HCT116 (cell line): Measurements from ENCODE around the gene COX20. TPM values are rescaled to one million over a fixed set of nuclear protein-coding genes. Genes with fewer than 3 reads are reported as not detected.

Source experiments
- ATAC-seq: fragments of 200-7000 bp; cut with Tn5 transposase; 2 replicates; pipeline ENCODE4 v1.9.1; 2020; ENCODE audit warnings: mild to moderate bottlenecking, moderate library complexity
- BruUV-seq: library from RNA; stranded (reverse); fragments of 400-500 nt; replicated peaks from 2 replicates; lab custom pipeline; 2021; lab: Mats Ljungman, UMichigan
- CTCF ChIA-PET: fragments of 300-600 bp; sonication (Branson Sonifier 250); formaldehyde crosslinking; loops from one replicate; lab custom pipeline; 2021; ENCODE audit warnings: antibody characterized with exemption; lab: Charles Lee
- POLR2A ChIA-PET: fragments of 300-600, 350-600 bp; sonication (Branson Sonifier 250); formaldehyde crosslinking; loops from one replicate; lab custom pipeline; 2021; ENCODE audit warnings: antibody characterized with exemption; lab: Charles Lee
- RAD21 ChIA-PET, 2 experiments: fragments of 300-600 bp; sonication (Branson Sonifier 250); formaldehyde crosslinking; loops; one replicate each; lab custom pipeline; 2023; ENCODE audit warnings: low total read pairs in 2 of 2; ENCODE audit not compliant: uncharacterized antibody in 2 of 2, unreplicated experiment in 2 of 2, low non-redundant PET in 1 of 2; lab: Charles Lee
- DNase-seq: peaks from one replicate; pipeline ENCODE4 v3.0.0-alpha.2; 2010; ENCODE audit warnings: low read depth, low spot score
- H2AFZ ChIP-seq: fragments of 200-600 bp; shearing (Covaris generic), sonication (generic); 2 replicates; pipeline ENCODE4 v1.6.1; 2017; ENCODE audit warnings: low read depth, mixed run types, mixed read lengths, antibody characterized with exemption, low read length; ENCODE audit not compliant: poor library complexity, severe bottlenecking
- H3K27ac ChIP-seq: 2 replicates; pipeline ENCODE4 v1.5.1; 2012; ENCODE audit warnings: low read depth, low read length
- H3K27me3 ChIP-seq: fragments of 200-600 bp; sonication (generic); 2 replicates; pipeline ENCODE4 v1.6.1; 2016; ENCODE audit warnings: mixed run types, low read length, mixed read lengths; ENCODE audit not compliant: insufficient read depth
- H3K36me3 ChIP-seq, 2 experiments: fragments of 200-500 bp in 1 of 2; fragments of 200-600 bp in 1 of 2; sonication (Bioruptor generic) in 1 of 2; sonication (generic) in 1 of 2; 2 replicates each; pipeline versions ENCODE4 v1.5.1 to v1.6.1; 2014 to 2016; ENCODE audit warnings: low read length in 2 of 2, inconsistent platforms in 1 of 2, mixed read lengths in 1 of 2, mixed run types in 1 of 2; ENCODE audit not compliant: insufficient read depth in 2 of 2, control insufficient read depth in 1 of 2
- H3K4me1 ChIP-seq, 2 experiments: fragments of 200-600 bp in 1 of 2; sonication (generic) in 1 of 2; 2 replicates each; pipeline versions ENCODE4 v1.5.1 to v1.6.1; 2012 to 2017; ENCODE audit warnings: low read length in 2 of 2, inconsistent platforms in 1 of 2, mild to moderate bottlenecking in 1 of 2, mixed read lengths in 1 of 2, mixed run types in 1 of 2, moderate library complexity in 1 of 2; ENCODE audit not compliant: insufficient read depth in 2 of 2, control insufficient read depth in 1 of 2
- H3K4me2 ChIP-seq: fragments of 200-600 bp; sonication (generic); 2 replicates; pipeline ENCODE4 v1.6.1; 2017; ENCODE audit warnings: mixed run types, low read length, mixed read lengths
- H3K4me3 ChIP-seq, 2 experiments: fragments of 200-600 bp in 1 of 2; sonication (generic) in 1 of 2; replicated peaks in 1 of 2; 2 replicates each; pipeline ENCODE4 v1.5.1; 2011 to 2016; ENCODE audit warnings: low read length in 2 of 2, control low read depth in 1 of 2, low read depth in 1 of 2, mild to moderate bottlenecking in 1 of 2, mixed read lengths in 1 of 2, mixed run types in 1 of 2
- H3K79me2 ChIP-seq: fragments of 200-600 bp; sonication (generic); 2 replicates; pipeline ENCODE4 v1.6.1; 2017; ENCODE audit warnings: mild to moderate bottlenecking, mixed run types, low read length, moderate library complexity, mixed read lengths; ENCODE audit not compliant: insufficient read depth
- H3K9ac ChIP-seq: fragments of 200-600 bp; sonication (generic); 2 replicates; pipeline ENCODE4 v1.6.1; 2016; ENCODE audit warnings: low read length, mixed read lengths
- H3K9me2 ChIP-seq: fragments of 200-600 bp; sonication (generic), shearing (Covaris generic); 2 replicates; pipeline ENCODE4 v1.6.1; 2017; ENCODE audit warnings: mixed run types, mild to moderate bottlenecking, moderate library complexity; ENCODE audit not compliant: insufficient read depth
- H3K9me3 ChIP-seq, 2 experiments: fragments of 200-500 bp in 1 of 2; fragments of 200-600 bp in 1 of 2; sonication (Bioruptor generic) in 1 of 2; sonication (generic) in 1 of 2; 2 replicates each; pipeline ENCODE4 v1.6.1; 2014 to 2017; ENCODE audit warnings: low read length in 2 of 2, mixed read lengths in 2 of 2, inconsistent platforms in 1 of 2, low read depth in 1 of 2, mild to moderate bottlenecking in 1 of 2, mixed run types in 1 of 2, moderate library complexity in 1 of 2; ENCODE audit not compliant: control insufficient read depth in 1 of 2, insufficient read depth in 1 of 2
- H4K20me1 ChIP-seq: fragments of 200-600 bp; sonication (generic), shearing (Covaris generic); 2 replicates; pipeline ENCODE4 v1.6.1; 2017; ENCODE audit warnings: mixed run types, mild to moderate bottlenecking, moderate library complexity; ENCODE audit not compliant: insufficient read depth
- EGR1 ChIP-seq: IDR thresholded peaks from 2 replicates; pipeline ENCODE4 v1.6.1; 2012; ENCODE audit warnings: low read depth
- EZH2phosphoT487 ChIP-seq: fragments of 200-600 bp; IDR thresholded peaks from 2 replicates; pipeline ENCODE4 v1.6.1; 2018; ENCODE audit warnings: antibody characterized with exemption, borderline replicate concordance
- JUND ChIP-seq: IDR thresholded peaks from 2 replicates; pipeline ENCODE4 v1.6.1; 2012
- POLR2A ChIP-seq: IDR thresholded peaks from 2 replicates; pipeline ENCODE4 v1.7.0; 2011; ENCODE audit warnings: borderline replicate concordance; ENCODE audit not compliant: insufficient read depth, insufficient read length; ENCODE audit errors: extremely low read depth
- POLR2AphosphoS5 ChIP-seq: IDR thresholded peaks from 2 replicates; pipeline ENCODE4 v1.6.1; 2011; ENCODE audit warnings: mild to moderate bottlenecking, low read depth, low read length, moderate library complexity
- SP1 ChIP-seq: IDR thresholded peaks from 2 replicates; pipeline ENCODE4 v1.6.1; 2012; ENCODE audit warnings: low read depth
- SRF ChIP-seq: IDR thresholded peaks from 2 replicates; pipeline ENCODE4 v1.6.1; 2012; ENCODE audit warnings: low read depth
- TCF7L2 ChIP-seq: IDR thresholded peaks from 2 replicates; pipeline ENCODE4 v1.7.0; 2011; ENCODE audit warnings: borderline replicate concordance, inconsistent platforms; ENCODE audit not compliant: insufficient read depth, insufficient read length; ENCODE audit errors: extremely low read depth
- ZFX ChIP-seq: fragments of 450-650 bp; IDR thresholded peaks from 2 replicates; pipeline ENCODE4 v1.6.1; 2017
- intact Hi-C: fragments of 100-400 bp; cut with micrococcal nuclease; formaldehyde crosslinking; loops from 2 replicates; pipeline ENCODE4 v1.10.0; 2022
- total RNA-seq: library from RNA; stranded (reverse); gene quantifications from one replicate; pipeline ENCODE4 v1.2.1, GENCODE V29; 2021; ENCODE audit not compliant: unreplicated experiment
- TF ChIP-seq, protein P1 (sequence below): IDR thresholded peaks from 2 replicates; pipeline ENCODE4 v1.6.1; 2012; ENCODE audit warnings: low read depth
- TF ChIP-seq, protein P2 (sequence below), 3 experiments: fragments of 200-600 bp in 1 of 3; sonication (generic) in 1 of 3; IDR thresholded peaks in 2 of 3; conservative IDR thresholded peaks in 1 of 3; 2 replicates each; pipeline ENCODE4 v1.5.1; 2012 to 2017; ENCODE audit warnings: low read depth in 2 of 3, low read length in 2 of 3, antibody characterized with exemption in 1 of 3, borderline replicate concordance in 1 of 3, control low read depth in 1 of 3, mild to moderate bottlenecking in 1 of 3, mixed read lengths in 1 of 3, mixed run types in 1 of 3, moderate library complexity in 1 of 3; ENCODE audit not compliant: insufficient read depth in 1 of 3
- TF ChIP-seq, protein P3 (sequence below): IDR thresholded peaks from 2 replicates; pipeline ENCODE4 v1.6.1; 2012
- TF ChIP-seq, protein P4 (sequence below): IDR thresholded peaks from 2 replicates; pipeline ENCODE4 v1.6.1; 2012

COX20 gene
- total RNA-seq, 1 experiment from 2014 or later: 48.1 TPM

DNA sequence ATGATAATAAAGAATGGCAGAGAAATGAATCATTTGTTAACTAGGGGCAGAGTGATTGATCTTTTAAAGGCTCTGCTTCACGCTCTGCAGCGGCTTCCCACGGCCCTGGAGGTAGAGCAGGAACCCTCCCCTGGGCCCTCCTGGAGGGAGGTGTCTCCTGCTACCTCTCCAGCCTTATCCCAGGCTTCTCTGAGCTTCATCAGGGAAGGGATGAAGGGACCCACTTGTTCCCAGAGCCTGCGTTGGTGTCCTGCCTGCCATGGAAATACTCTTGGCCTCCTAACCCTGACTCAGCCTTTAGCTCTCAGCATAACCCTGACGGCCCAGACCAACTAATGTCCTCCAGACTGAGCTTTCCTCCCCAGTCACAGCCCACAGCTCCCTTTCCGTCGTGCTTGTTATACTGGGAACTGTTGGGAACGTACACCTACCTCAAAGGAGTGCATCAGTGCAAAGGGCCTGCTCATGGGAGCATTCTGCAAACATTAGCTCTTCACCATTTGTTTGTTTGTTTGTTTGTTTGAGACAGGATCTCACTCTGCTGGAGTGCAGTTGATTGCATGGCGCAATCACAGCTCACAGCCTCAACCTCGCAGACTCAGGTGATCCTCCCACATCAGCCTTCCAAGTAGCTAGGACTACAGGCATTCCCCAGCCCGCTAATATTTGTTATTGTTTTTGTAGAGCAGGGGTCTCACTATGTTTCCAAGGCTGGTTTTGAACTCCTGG lies 46.3 kb downstream of the COX20 start:
- no peak for DNase-seq
- no peak for ATAC-seq
- H3K27me3 ChIP-seq: no peaks in the 10 kb centered on the region
- intact Hi-C loops: no loop called here
- H3K79me2 ChIP-seq: no peaks in the 10 kb centered on the region
- ChIA-PET POLR2A (no interaction called here), RAD21 (no interaction called here), CTCF (no interaction called here)
- no peak overlapping the region for H3K9ac ChIP-seq
- no peak overlapping the region for H3K4me2 ChIP-seq
- H3K4me1 ChIP-seq: no peaks in the 10 kb centered on the region
- no peaks in the 10 kb centered on the region for H3K36me3 ChIP-seq
- no peak for TF ChIP-seq POLR2A
- TF ChIP-seq TCF7L2: no peak
- TF ChIP-seq, protein P1, sequence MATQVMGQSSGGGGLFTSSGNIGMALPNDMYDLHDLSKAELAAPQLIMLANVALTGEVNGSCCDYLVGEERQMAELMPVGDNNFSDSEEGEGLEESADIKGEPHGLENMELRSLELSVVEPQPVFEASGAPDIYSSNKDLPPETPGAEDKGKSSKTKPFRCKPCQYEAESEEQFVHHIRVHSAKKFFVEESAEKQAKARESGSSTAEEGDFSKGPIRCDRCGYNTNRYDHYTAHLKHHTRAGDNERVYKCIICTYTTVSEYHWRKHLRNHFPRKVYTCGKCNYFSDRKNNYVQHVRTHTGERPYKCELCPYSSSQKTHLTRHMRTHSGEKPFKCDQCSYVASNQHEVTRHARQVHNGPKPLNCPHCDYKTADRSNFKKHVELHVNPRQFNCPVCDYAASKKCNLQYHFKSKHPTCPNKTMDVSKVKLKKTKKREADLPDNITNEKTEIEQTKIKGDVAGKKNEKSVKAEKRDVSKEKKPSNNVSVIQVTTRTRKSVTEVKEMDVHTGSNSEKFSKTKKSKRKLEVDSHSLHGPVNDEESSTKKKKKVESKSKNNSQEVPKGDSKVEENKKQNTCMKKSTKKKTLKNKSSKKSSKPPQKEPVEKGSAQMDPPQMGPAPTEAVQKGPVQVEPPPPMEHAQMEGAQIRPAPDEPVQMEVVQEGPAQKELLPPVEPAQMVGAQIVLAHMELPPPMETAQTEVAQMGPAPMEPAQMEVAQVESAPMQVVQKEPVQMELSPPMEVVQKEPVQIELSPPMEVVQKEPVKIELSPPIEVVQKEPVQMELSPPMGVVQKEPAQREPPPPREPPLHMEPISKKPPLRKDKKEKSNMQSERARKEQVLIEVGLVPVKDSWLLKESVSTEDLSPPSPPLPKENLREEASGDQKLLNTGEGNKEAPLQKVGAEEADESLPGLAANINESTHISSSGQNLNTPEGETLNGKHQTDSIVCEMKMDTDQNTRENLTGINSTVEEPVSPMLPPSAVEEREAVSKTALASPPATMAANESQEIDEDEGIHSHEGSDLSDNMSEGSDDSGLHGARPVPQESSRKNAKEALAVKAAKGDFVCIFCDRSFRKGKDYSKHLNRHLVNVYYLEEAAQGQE: no peak
- H4K20me1 ChIP-seq: no peaks in the 10 kb centered on the region
- BruUV-seq: no TSS peak
- no peak overlapping the region for H3K4me3 ChIP-seq
- no peaks in the 10 kb centered on the region for H3K9me2 ChIP-seq
- no peaks in the 10 kb centered on the region for H3K9me3 ChIP-seq
- no peak overlapping the region for H3K27ac ChIP-seq
- H2AFZ ChIP-seq: no peak overlapping the region

DNA sequence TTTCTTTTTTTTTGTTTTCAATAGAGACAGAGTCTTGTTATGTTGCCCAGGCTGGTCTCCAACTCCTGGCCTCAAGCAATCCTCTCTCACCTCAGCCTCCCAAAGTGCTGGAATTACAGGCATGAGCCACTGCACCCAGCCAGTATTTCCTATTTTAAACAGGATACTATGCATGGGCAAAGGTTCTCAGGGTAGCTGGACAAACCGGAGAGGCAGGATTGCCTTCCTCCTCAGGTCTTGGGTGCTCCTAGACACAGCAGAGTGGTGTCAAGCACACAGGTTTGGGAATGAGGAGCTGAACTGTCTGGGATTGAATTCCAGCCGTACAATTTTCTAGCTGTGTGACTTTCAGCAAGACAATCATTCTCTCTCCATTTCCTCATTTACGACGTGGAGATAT lies 51.8 kb downstream of the COX20 start:
- H3K79me2 ChIP-seq: no peaks in the 10 kb centered on the region
- peaks cover 0 to 1% of the 10 kb centered on the region in 2 experiments; a peak in 1 of 4 replicates for H3K4me1 ChIP-seq
- no peaks in the 10 kb centered on the region for H3K36me3 ChIP-seq
- H4K20me1 ChIP-seq: no peaks in the 10 kb centered on the region
- intact Hi-C loops: no loop called here
- POLR2A ChIA-PET: no interaction called here
- no peaks in the 10 kb centered on the region for H3K27me3 ChIP-seq
- no peak overlapping the region for H3K4me3 ChIP-seq
- no peak overlapping the region for H3K4me2 ChIP-seq
- BruUV-seq: no TSS peak
- no peak for ATAC-seq
- CTCF ChIA-PET: no interaction called here
- H3K27ac ChIP-seq: no peak overlapping the region
- H3K9me3 ChIP-seq: no peaks in the 10 kb centered on the region
- DNase-seq: no peak
- H3K9ac ChIP-seq: no peak overlapping the region
- H2AFZ ChIP-seq: no peak overlapping the region
- H3K9me2 ChIP-seq: no peaks in the 10 kb centered on the region
- RAD21 ChIA-PET: no interaction called here
- no peak for TF ChIP-seq POLR2AphosphoS5
- TF ChIP-seq, protein P2, sequence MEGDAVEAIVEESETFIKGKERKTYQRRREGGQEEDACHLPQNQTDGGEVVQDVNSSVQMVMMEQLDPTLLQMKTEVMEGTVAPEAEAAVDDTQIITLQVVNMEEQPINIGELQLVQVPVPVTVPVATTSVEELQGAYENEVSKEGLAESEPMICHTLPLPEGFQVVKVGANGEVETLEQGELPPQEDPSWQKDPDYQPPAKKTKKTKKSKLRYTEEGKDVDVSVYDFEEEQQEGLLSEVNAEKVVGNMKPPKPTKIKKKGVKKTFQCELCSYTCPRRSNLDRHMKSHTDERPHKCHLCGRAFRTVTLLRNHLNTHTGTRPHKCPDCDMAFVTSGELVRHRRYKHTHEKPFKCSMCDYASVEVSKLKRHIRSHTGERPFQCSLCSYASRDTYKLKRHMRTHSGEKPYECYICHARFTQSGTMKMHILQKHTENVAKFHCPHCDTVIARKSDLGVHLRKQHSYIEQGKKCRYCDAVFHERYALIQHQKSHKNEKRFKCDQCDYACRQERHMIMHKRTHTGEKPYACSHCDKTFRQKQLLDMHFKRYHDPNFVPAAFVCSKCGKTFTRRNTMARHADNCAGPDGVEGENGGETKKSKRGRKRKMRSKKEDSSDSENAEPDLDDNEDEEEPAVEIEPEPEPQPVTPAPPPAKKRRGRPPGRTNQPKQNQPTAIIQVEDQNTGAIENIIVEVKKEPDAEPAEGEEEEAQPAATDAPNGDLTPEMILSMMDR (IDR thresholded peaks at IDR 0.05 in 2 of 3, conservative IDR thresholded peaks at IDR 0.05 in 1 of 3; ENCODE audit: borderline replicate concordance in 1 of 3, insufficient read depth in 1 of 3, low read depth in 2 of 3, low read length in 2 of 3): no peak
- TF ChIP-seq, protein P3, sequence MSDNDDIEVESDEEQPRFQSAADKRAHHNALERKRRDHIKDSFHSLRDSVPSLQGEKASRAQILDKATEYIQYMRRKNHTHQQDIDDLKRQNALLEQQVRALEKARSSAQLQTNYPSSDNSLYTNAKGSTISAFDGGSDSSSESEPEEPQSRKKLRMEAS: no peak
- no peak for TF ChIP-seq TCF7L2
- TF ChIP-seq SRF: no peak
- no peak for TF ChIP-seq JUND
- no peak for TF ChIP-seq EZH2phosphoT487
- TF ChIP-seq ZFX: no peak
- TF ChIP-seq, protein P4, sequence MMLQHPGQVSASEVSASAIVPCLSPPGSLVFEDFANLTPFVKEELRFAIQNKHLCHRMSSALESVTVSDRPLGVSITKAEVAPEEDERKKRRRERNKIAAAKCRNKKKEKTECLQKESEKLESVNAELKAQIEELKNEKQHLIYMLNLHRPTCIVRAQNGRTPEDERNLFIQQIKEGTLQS: no peak
- no peak for TF ChIP-seq SP1
- TF ChIP-seq EGR1: no peak
